Stimulated activated naive B cell treated with anti-CD40 and anti-IgM and Interleukin-4, amounts not matched to agents 10 μg/mL and 1 μg/mL and 100 μg/mL, for 72 hours (primary cell): ENCODE data around the gene RALGAPA2.
A peak's percentile ranks its signal among the peaks of the same experiment; 100 is the strongest.

Source experiments
- ATAC-seq, 2 donors: fragments of 150-1000 bp; cut with Tn5 transposase; replicated peaks; 2 replicates each; pipeline ENCODE4 v1.10.0; 2021; ENCODE audit warnings: moderate library complexity in 1 of 2
- DNase-seq: peaks from one replicate; pipeline ENCODE4 v3.0.0; 2021
- H3K27ac Mint-ChIP-seq: one replicate; pipeline ENCODE4 v1.8.0; 2022; ENCODE audit warnings: mild to moderate bottlenecking, mixed read lengths
- H3K27me3 Mint-ChIP-seq, 2 donors: one replicate each; pipeline ENCODE4 v1.8.0; 2022; ENCODE audit warnings: mixed read lengths in 2 of 2
- H3K36me3 Mint-ChIP-seq, 2 donors: one replicate each; pipeline ENCODE4 v1.8.0; 2022; ENCODE audit warnings: mixed read lengths in 2 of 2, mild to moderate bottlenecking in 1 of 2
- H3K4me1 Mint-ChIP-seq, 2 donors: one replicate each; pipeline ENCODE4 v1.8.0; 2022; ENCODE audit warnings: mixed read lengths in 2 of 2, mild to moderate bottlenecking in 1 of 2
- H3K4me3 Mint-ChIP-seq, 2 donors: one replicate each; pipeline ENCODE4 v1.8.0; 2022; ENCODE audit warnings: mild to moderate bottlenecking in 2 of 2, mixed read lengths in 2 of 2, moderate library complexity in 1 of 2
- H3K9me3 Mint-ChIP-seq, 2 donors: one replicate each; pipeline ENCODE4 v1.8.0; 2022; ENCODE audit warnings: mixed read lengths in 2 of 2, mild to moderate bottlenecking in 1 of 2

RALGAPA2 gene

DNA sequence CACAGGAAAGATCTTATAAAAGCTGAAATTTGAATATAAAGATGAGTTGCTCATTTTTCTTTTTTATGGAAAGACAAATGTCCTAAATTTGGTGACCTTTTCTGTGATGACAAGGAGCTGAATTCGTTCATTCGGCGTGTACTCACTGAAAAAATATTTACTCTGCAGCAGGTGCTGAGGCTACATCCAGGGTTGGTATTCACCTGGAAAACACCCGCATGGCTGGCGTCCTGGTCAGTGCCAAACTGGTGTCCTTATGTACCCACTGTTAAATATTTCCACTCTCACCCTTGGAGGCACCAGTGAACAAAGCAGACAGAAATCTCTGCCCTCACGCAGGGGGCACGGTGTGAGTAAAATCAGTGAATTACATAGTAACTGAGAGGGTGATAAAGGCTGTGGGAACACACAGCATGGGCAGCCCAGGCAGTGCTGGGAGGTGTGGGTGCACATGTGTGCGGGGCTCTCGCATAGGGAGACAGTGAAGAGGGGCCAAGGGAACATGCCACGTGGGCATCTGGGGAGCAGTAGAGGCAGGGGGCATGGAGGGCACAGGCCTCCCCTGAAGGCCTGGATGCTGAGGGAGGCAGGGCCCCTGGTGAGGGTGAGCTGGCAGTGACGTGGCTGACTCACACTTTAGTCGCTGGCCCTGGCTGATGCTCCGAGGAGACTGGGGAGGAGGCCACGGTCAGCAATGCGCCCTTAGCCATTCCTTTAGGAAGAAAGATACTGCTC is 254.9 kb downstream of the RALGAPA2 start:
- no peak for ATAC-seq
- Mint-ChIP-seq H3K4me1 (peaks cover 8 to 21% of the 10 kb centered on the region in 2 donors), H3K9me3 (no peaks in the 10 kb centered on the region), H3K4me3 (no peak overlapping the region), H3K27ac (no peak overlapping the region), H3K36me3 (peaks cover 31 to 42% of the 10 kb centered on the region in 2 donors), H3K27me3 (no peaks in the 10 kb centered on the region)
- DNase-seq = no peak

DNA sequence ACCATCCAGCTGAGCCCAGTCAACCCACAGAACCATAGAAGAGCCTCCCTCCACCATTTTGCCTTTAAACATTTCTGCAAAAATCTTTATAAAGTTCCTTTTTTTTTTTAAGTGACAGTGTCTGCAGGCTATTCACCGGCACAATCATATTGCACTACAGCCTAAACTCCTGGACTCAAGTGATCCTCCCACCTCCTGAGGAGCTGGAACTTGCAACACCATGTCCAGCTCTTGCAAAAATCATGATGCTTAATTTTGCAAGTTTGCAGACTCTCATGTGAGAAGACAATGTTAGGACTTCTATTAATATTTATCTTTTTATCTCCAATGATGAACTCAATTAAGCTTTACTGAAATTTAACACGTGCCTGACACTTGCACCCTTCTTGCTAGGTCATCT is 255.7 kb downstream of the RALGAPA2 start:
- DNase-seq (no peak), ATAC-seq (no peak)
- Mint-ChIP-seq H3K27ac (no peak overlapping the region), H3K4me1 (peaks cover 12 to 25% of the 10 kb centered on the region in 2 donors), H3K27me3 (no peaks in the 10 kb centered on the region), H3K36me3 (peaks cover 32 to 47% of the 10 kb centered on the region in 2 donors), H3K4me3 (no peak overlapping the region), H3K9me3 (no peaks in the 10 kb centered on the region)

DNA sequence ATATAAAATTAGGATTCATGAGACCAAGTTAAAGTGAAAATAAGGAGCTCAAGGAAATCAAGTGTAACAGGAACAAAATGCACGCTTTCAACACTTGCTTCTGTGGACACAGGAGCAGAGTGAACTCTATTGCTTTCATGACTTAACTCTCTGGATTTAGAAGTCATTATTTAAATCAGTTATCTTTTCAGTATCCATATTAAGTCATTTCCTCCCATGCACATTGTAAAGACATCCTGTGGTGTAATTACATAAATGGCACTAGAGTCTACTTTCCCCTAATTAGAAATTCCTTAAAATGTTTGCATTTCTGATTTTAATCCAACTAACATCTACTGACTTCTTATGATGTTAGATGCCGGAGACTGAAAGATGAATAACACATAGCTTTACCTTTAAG is 256.5 kb downstream of the RALGAPA2 start:
- no peak for DNase-seq
- no peak for ATAC-seq
- H3K9me3 Mint-ChIP-seq = no peaks in the 10 kb centered on the region
- H3K4me1 Mint-ChIP-seq = peaks cover 12 to 25% of the 10 kb centered on the region in 2 donors
- no peaks in the 10 kb centered on the region for H3K27me3 Mint-ChIP-seq
- H3K36me3 Mint-ChIP-seq = peaks cover 32 to 47% of the 10 kb centered on the region in 2 donors
- H3K4me3 Mint-ChIP-seq = no peak overlapping the region
- H3K27ac Mint-ChIP-seq = no peak overlapping the region

DNA sequence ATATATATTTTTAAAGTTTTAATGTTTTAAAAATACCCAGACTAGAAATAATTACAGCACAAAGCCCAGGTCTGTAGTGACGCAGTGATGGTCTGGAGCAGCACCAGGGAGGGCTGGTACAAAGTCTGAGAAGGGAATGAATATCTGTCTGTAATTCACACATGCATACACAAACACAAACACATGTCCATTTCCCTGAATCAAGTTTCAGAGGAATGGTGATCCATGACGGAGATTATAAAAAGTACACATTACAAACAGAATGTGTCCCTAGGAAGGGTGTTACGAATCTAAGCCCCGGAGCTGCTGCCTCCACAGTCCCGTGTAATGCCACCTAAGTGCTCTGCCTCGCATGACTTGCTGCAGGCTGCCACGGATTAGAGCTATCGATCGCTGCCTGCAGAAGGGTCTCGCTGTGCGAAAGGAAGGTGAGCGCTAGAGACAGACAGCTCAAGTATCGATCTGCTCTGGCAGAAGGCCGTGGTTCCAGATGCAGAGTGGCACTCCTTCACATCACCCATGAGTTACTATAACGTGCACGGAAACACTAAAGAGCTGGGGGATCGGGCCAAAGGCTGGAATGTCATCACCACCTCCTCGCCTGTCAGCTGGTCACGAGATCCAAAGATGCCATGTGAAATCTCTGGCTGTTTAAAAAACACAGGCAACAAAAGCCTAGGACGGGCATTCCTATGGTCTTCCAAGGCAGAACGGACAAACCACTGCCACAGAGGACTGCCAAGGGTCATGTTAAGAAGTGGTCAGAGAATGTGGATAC is 257.4 kb downstream of the RALGAPA2 start:
- DNase-seq (no peak), ATAC-seq (no peak)
- H3K4me3 Mint-ChIP-seq = no peak overlapping the region
- H3K4me1 Mint-ChIP-seq = peaks cover 12 to 25% of the 10 kb centered on the region in 2 donors
- H3K9me3 Mint-ChIP-seq = no peaks in the 10 kb centered on the region
- no peaks in the 10 kb centered on the region for H3K27me3 Mint-ChIP-seq
- peaks cover 32 to 41% of the 10 kb centered on the region in 2 donors for H3K36me3 Mint-ChIP-seq
- H3K27ac Mint-ChIP-seq = no peak overlapping the region

DNA sequence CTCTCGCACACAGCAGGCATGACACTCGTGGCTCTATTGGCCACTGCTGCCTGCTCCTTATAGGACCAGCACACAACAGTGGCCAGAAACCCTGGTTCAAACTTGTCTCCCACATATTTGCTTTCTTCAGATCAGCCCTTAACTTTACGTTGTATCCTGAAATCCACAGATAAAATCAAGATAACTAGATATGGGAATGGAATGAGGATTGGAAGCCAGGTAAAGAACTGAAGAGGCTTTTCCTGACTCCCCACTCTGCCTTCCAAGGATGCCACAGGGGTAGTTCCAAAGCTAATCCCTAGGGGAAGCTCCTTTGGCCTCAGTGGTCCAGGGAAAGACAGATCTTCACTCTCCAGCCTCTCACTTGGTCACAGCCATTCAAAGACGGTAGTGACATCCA is 258.1 kb downstream of the RALGAPA2 start:
- Mint-ChIP-seq H3K27ac (no peak overlapping the region), H3K4me1 (peaks cover 12 to 25% of the 10 kb centered on the region in 2 donors), H3K36me3 (peaks cover 32 to 41% of the 10 kb centered on the region in 2 donors), H3K4me3 (no peak overlapping the region), H3K27me3 (no peaks in the 10 kb centered on the region), H3K9me3 (no peaks in the 10 kb centered on the region)
- ATAC-seq (no peak), DNase-seq (no peak)

DNA sequence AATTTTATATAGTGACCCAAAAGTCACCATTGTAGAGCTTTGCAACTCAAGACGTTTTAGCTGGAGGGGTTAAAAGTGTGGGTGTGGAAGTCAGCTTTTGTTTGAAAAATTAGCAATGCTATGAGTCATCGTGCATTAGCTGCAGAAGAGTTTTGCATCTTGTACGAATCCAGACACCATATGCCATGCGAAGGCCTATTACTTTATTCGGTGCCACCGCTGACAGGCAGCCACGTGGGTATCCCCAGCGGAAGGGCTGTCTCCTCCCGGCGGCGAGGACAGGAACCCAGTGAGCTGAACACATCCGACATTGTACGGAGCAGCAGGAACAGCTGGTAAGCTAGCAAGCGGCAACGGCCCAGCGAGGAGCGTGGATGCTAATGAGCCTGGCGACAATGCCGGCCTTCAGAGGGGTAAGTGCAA is 260.2 kb downstream of the RALGAPA2 start:
- peak; percentile 98 to 99 for ATAC-seq
- Mint-ChIP-seq H3K27ac (peak overlapping the region; percentile 91), H3K36me3 (peaks cover 26 to 35% of the 10 kb centered on the region in 2 donors)

DNA sequence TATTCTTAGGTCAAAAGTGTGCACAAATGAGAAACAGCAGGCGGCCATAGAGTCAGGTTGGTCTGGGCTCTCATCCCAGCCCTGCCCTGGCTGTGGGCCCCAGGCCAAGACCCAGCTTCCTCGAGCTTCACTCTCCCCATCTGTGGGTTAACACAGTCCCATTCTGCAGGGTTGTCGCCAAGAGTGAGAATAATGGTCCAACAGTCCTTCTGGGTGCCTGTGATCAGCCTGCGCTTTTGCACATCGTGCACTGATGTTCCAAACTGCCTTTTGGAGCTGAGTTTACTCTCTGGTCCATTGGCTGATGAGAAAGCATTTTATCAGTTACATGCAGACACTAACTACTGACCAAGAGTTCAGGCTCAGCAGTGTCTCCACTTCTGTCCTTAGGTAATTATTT is 261.9 kb downstream of the RALGAPA2 start:
- peaks cover 19 to 23% of the 10 kb centered on the region in 2 donors for H3K36me3 Mint-ChIP-seq
- no peak overlapping the region for H3K27ac Mint-ChIP-seq
- peaks cover 16 to 33% of the 10 kb centered on the region in 2 donors for H3K4me1 Mint-ChIP-seq
- no peak overlapping the region for H3K4me3 Mint-ChIP-seq
- ATAC-seq (no peak), DNase-seq (no peak)
- H3K9me3 Mint-ChIP-seq = no peaks in the 10 kb centered on the region
- H3K27me3 Mint-ChIP-seq = no peaks in the 10 kb centered on the region

More for the DNA sequence above, 260.2 kb downstream of the RALGAPA2 start:
- H3K4me3 Mint-ChIP-seq = peak overlapping the region; percentile 86
- peak; percentile 69 for DNase-seq
- peaks cover 12 to 25% of the 10 kb centered on the region in 2 donors for H3K4me1 Mint-ChIP-seq
- H3K9me3 Mint-ChIP-seq = no peaks in the 10 kb centered on the region
- H3K27me3 Mint-ChIP-seq = no peaks in the 10 kb centered on the region

DNA sequence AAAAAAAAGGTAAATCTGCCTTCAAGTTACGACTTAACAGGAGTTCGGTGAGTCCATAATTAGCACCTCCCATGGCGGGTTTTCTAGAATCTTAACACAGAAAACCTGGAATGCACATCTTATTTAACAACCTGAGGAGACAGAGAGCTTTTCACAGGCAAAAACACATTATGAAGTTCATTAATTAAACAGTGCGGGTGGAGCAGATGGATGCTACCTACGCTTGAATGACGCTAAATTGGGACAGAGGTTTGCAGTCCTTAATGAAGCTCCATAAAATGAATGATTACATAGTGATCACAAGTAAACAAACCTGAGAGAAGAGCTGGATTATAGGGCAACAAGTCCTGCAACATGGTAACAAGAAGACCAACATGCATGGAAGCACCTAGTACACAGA is 263.6 kb downstream of the RALGAPA2 start:
- no peaks in the 10 kb centered on the region for H3K9me3 Mint-ChIP-seq
- no peak overlapping the region for H3K27ac Mint-ChIP-seq
- no peak overlapping the region for H3K4me3 Mint-ChIP-seq
- DNase-seq (no peak), ATAC-seq (no peak)
- H3K36me3 Mint-ChIP-seq = peaks cover 10 to 18% of the 10 kb centered on the region in 2 donors
- H3K27me3 Mint-ChIP-seq = no peaks in the 10 kb centered on the region
- peaks cover 18 to 38% of the 10 kb centered on the region in 2 donors for H3K4me1 Mint-ChIP-seq

DNA sequence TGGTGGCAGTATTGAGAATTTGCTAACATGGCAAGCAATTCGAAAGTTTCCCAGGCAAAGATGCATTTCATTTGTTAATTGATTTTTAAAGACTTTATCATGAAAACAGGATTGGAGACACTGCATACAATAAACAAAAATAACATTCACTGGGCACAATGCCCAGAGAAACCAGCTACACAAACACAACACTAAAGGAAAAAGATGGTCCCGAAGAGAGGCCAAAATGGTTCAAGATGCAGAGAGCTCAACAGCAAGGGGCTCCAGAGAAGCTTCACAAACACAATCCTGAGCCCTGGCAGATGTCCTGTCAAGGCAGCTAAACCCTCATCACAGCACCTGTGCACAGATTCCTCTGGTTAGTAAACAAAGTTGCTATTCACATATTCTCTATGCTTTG is 265.2 kb downstream of the RALGAPA2 start:
- H3K36me3 Mint-ChIP-seq = peaks cover 2 to 4% of the 10 kb centered on the region in 2 donors
- no peak overlapping the region for H3K4me3 Mint-ChIP-seq
- peaks cover 15 to 30% of the 10 kb centered on the region in 2 donors for H3K4me1 Mint-ChIP-seq
- H3K9me3 Mint-ChIP-seq = no peaks in the 10 kb centered on the region
- DNase-seq (no peak), ATAC-seq (no peak)
- no peaks in the 10 kb centered on the region for H3K27me3 Mint-ChIP-seq
- no peak overlapping the region for H3K27ac Mint-ChIP-seq

DNA sequence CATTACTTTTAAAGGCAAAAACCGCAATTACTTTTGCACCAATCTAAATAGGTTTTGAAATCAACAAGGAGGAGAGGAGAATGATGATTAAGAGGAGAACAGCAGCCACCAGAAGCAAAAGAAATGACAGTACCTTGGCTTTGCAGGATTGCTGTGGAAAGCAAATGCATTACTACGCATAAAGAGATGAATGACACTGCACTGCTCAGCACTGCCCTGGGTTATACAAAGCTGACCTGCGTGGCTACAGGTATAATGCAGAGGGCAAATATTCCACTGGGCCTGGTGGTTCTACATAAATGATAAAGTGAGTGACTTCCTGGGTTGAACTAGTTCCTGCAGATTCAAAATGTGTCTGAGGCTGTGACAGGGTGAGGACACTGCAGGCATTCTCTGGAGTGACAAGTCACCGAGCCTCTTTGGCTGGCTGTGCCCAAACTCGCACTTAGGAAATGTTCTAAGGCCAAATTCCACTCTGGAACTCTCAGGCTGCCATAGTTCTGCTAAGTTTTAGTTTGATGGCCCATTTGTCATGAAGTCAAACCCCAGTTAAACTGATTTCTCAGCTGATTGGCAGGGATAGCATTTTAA is 265.9 kb downstream of the RALGAPA2 start:
- DNase-seq (no peak), ATAC-seq (peak in 1 of 2 donors; percentile 44)
- no peak overlapping the region for H3K4me3 Mint-ChIP-seq
- no peaks in the 10 kb centered on the region for H3K9me3 Mint-ChIP-seq
- H3K27ac Mint-ChIP-seq = no peak overlapping the region
- H3K27me3 Mint-ChIP-seq = no peaks in the 10 kb centered on the region
- peaks cover 2 to 5% of the 10 kb centered on the region in 2 donors for H3K36me3 Mint-ChIP-seq
- peaks cover 14 to 31% of the 10 kb centered on the region in 2 donors for H3K4me1 Mint-ChIP-seq

DNA sequence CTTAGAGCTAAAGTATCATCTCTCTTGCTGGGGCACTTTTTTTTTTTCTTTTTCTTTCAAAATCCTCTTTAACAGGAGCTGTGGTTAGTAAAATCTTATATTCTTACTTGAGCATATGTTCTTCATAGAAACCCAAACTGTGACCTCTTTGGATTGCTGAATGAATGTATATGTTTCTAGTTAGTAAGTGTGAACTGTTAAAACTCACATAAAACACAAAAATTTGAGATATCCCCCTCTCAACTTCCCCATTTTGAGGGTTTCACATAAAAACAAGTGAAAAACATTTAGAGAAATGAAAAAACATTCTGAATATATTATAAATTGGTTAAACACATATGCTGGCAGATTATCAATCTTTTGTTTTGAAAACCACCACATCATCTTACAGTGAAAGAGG is 266.4 kb downstream of the RALGAPA2 start:
- H3K4me1 Mint-ChIP-seq = peaks cover 16 to 36% of the 10 kb centered on the region in 2 donors
- peaks cover 7 to 10% of the 10 kb centered on the region in 2 donors for H3K36me3 Mint-ChIP-seq
- no peaks in the 10 kb centered on the region for H3K9me3 Mint-ChIP-seq
- H3K27ac Mint-ChIP-seq = no peak overlapping the region
- peak in 1 of 2 donors; percentile 21 for ATAC-seq
- no peak for DNase-seq
- H3K27me3 Mint-ChIP-seq = no peaks in the 10 kb centered on the region
- H3K4me3 Mint-ChIP-seq = no peak overlapping the region

DNA sequence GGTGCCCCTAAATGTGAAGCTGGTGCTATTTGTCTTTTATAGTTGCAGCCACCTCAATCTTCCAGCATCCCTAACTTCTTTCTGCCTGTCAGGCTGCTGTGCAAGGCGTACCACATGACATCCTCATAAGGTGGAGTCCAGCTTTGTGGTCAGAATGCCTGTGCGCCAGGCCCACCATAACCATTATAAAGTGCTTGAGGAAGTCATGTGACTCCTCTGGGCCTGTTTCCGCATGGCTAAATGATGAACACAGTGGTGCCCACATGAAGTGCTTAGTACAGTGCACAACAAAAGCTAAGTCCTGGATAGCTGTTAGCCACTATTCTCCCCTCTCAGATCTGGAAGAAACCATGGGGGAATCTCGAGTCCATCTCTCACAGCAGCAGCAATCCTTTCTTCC is 268.9 kb downstream of the RALGAPA2 start:
- ATAC-seq (peak; percentile 51 to 52), DNase-seq (no peak)
- Mint-ChIP-seq H3K27me3 (no peaks in the 10 kb centered on the region), H3K4me1 (peaks cover 16 to 37% of the 10 kb centered on the region in 2 donors), H3K27ac (no peak overlapping the region), H3K9me3 (no peaks in the 10 kb centered on the region), H3K4me3 (no peak overlapping the region), H3K36me3 (peaks cover 9 to 12% of the 10 kb centered on the region in 2 donors)

DNA sequence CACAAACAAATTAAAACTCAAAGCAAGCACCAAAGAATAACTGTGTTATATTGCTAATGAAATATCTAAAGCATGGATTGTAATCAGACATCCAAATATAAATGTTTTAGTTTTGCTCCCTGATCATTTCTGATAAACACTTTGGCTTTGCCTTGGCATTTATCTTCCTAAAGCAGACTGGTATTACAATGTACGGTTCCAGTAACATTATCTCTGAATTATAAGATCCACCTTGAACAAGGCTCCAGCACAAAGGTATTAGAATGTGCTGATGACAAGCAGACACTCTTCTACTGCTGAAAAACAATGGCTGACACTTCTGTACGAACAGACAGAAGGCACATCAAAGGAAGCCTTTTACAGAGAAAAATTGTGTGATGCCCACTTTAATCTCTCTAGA is 270.0 kb downstream of the RALGAPA2 start:
- Mint-ChIP-seq H3K4me3 (no peak overlapping the region), H3K27me3 (no peaks in the 10 kb centered on the region), H3K4me1 (peaks cover 16 to 37% of the 10 kb centered on the region in 2 donors), H3K9me3 (no peaks in the 10 kb centered on the region), H3K27ac (peak overlapping the region; percentile 31), H3K36me3 (peaks cover 12 to 15% of the 10 kb centered on the region in 2 donors)
- DNase-seq (no peak), ATAC-seq (no peak)

DNA sequence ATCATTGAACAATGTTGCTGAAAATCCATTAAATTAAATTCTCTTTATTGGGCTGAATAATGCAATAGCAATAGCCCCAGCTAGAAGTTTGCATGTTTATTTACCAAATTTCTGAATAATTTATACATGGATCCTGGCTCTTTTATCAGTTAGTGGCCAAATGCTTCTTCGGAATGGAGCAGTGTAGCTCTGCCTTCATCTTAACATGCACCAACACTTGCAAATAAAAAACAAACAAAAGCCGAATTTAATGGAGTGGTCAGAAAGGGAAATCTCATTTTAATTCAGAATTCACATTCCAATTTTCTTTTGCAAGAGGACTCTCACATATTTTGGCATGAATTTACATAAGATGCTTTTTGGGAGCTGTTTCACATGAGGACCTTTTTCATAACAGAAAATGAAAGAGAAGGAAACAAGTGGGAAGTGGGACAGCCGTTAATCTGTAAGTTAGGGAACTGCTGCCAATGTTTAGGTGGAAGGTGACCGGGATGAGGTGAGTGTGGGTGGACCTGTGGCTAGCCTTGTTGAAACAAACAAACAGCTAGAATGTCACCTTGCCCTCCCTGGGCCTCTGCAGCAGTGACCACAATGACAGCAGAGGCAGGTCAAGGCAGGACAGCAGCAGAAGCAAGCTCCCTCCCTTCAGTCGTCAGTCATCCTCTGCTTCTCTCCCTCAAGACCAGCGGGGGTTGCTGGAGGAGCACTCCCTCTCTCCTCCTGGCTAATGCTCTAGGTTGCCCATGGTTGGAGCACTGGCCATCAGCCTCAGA is 271.4 kb downstream of the RALGAPA2 start:
- H3K36me3 Mint-ChIP-seq = peaks cover 15 to 19% of the 10 kb centered on the region in 2 donors
- H3K27me3 Mint-ChIP-seq = no peaks in the 10 kb centered on the region
- H3K27ac Mint-ChIP-seq = no peak overlapping the region
- no peak for ATAC-seq
- H3K9me3 Mint-ChIP-seq = no peaks in the 10 kb centered on the region
- no peak overlapping the region for H3K4me3 Mint-ChIP-seq
- H3K4me1 Mint-ChIP-seq = peaks cover 14 to 29% of the 10 kb centered on the region in 2 donors
- DNase-seq = no peak
